MM.1S (cell line): ENCODE measurements around the gene B9D2.

Source experiments
- CTCF ChIP-seq: fragments of 300-600 bp; sonication (generic); IDR thresholded peaks from 2 replicates; pipeline ENCODE4 v1.5.1; 2016; ENCODE audit warnings: antibody characterized with exemption, low read length, mixed read lengths
- EZH2 ChIP-seq: fragments of 300-600 bp; sonication (generic); optimal IDR thresholded peaks from 2 replicates; pipeline ENCODE3; 2017; ENCODE audit warnings: low read depth, mild to moderate bottlenecking, antibody characterized with exemption, low read length, mixed read lengths
- EZH2phosphoT487 ChIP-seq: fragments of 300-600 bp; sonication (generic); IDR thresholded peaks from 2 replicates; pipeline ENCODE4 v1.6.1; 2018; ENCODE audit warnings: antibody characterized with exemption, low read length

- TF ChIP-seq EZH2 (no peak), CTCF (no peak), EZH2phosphoT487 (no peak)
Measured at GRCh38 chr19:41397086-41398049, 33.4 kb upstream of the B9D2 start, which contains the start of the genes BCKDHA and EXOSC5.
